GM21717 (cell line): ENCODE measurements around the gene H6PD.

Experiments
- ATAC-seq: cut with Tn5 transposase; IDR thresholded peaks from one replicate; pipeline ENCODE4 v1.9.1; 2021; ENCODE audit warnings: mild to moderate bottlenecking, moderate library complexity; ENCODE audit not compliant: unreplicated experiment

Gene H6PD

GRCh38 chr1:9256332-9256731 lies 21.8 kb downstream of the H6PD start:
- ATAC-seq, result no peak

GRCh38 chr1:9257851-9258250 lies 23.3 kb downstream of the H6PD start:
- no peak for ATAC-seq

GRCh38 chr1:9258629-9259028 lies 24.1 kb downstream of the H6PD start:
- no peak for ATAC-seq

- ATAC-seq, result no peak
These were observed 25.6 kb downstream of the H6PD start for GRCh38 chr1:9260059-9260766.

- ATAC-seq, result no peak
These were observed 26.9 kb downstream of the H6PD start for GRCh38 chr1:9261496-9261895.

GRCh38 chr1:9262096-9262986 lies 27.8 kb downstream of the H6PD start:
- ATAC-seq, result no peak

- ATAC-seq, result no peak
These were observed 28.8 kb downstream of the H6PD start for GRCh38 chr1:9263276-9263855.

GRCh38 chr1:9263984-9264872 lies 29.7 kb downstream of the H6PD start:
- no peak for ATAC-seq

GRCh38 chr1:9265037-9265436 lies 30.5 kb downstream of the H6PD start:
- ATAC-seq, result no peak

GRCh38 chr1:9265968-9266367 lies 31.4 kb downstream of the H6PD start:
- ATAC-seq, result no peak

GRCh38 chr1:9267352-9267686 lies 32.7 kb downstream of the H6PD start:
- no peak for ATAC-seq

- ATAC-seq, result no peak
These were observed 33.4 kb downstream of the H6PD start for GRCh38 chr1:9267827-9268581.

GRCh38 chr1:9269078-9269501 lies 34.5 kb downstream of the H6PD start:
- ATAC-seq, result no peak

- ATAC-seq, result no peak
These were observed 35.1 kb downstream of the H6PD start for GRCh38 chr1:9269721-9270120.

GRCh38 chr1:9270290-9270883 lies 35.8 kb downstream of the H6PD start:
- no peak for ATAC-seq

- no peak for ATAC-seq
These were observed 36.7 kb downstream of the H6PD start for GRCh38 chr1:9271283-9271682.

- no peak for ATAC-seq
These were observed 37.5 kb downstream of the H6PD start for GRCh38 chr1:9271861-9272595.

GRCh38 chr1:9273177-9273576 lies 38.6 kb downstream of the H6PD start:
- no peak for ATAC-seq

- ATAC-seq, result no peak
These were observed 40.6 kb downstream of the H6PD start for GRCh38 chr1:9275161-9275560.
